ENCODE measurements around the gene CC2D2B.
"Not testable (repeated sequence)": the region's sequence is repeated elsewhere in the genome, so short reads cannot be mapped to it uniquely, and the experiment has no call there.

CC2D2B gene

GRCh38 chr10:95906677-95907455 is 909 bp upstream of the CC2D2B start:
- peak overlapping the region; percentile 88 for H3K27ac ChIP-seq (ENCODE audit: low read length)
- no peaks in the 10 kb centered on the region for H3K4me1 ChIP-seq (ENCODE audit: control insufficient read depth, insufficient read depth, low read length)
- H3K9ac ChIP-seq (ENCODE audit: low read length in 2 of 2), result peak overlapping the region; percentile 52 to 81
- H3K9me3 ChIP-seq (ENCODE audit: control insufficient read depth in 2 of 2, low read length in 2 of 2), result no peaks in the 10 kb centered on the region
- no peaks in the 10 kb centered on the region for H3K27me3 ChIP-seq (ENCODE audit: control insufficient read depth in 1 of 2, insufficient read depth in 2 of 2, low read length in 2 of 2)
- H3K4me3 ChIP-seq (ENCODE audit: low read length in 2 of 2), result peak overlapping the region; percentile 80 to 88
- H3K36me3 ChIP-seq (ENCODE audit: control insufficient read depth in 2 of 2, insufficient read depth in 2 of 2, low read length in 2 of 2), result peaks cover 2 to 4% of the 10 kb centered on the region in 2 donors

GRCh38 chr10:95908450-95908849 is 675 bp downstream of the CC2D2B start:
- Histone ChIP-seq H3K27ac (ENCODE audit: low read length) (peak overlapping the region; percentile 88), H3K9me3 (ENCODE audit: control insufficient read depth in 2 of 2, low read length in 2 of 2) (no peaks in the 10 kb centered on the region), H3K9ac (ENCODE audit: low read length in 2 of 2) (no peak overlapping the region), H3K4me1 (ENCODE audit: control insufficient read depth, insufficient read depth, low read length) (no peaks in the 10 kb centered on the region), H3K27me3 (ENCODE audit: control insufficient read depth in 1 of 2, insufficient read depth in 2 of 2, low read length in 2 of 2) (no peaks in the 10 kb centered on the region), H3K4me3 (ENCODE audit: low read length in 2 of 2) (peak overlapping the region; percentile 80 to 88), H3K36me3 (ENCODE audit: control insufficient read depth in 2 of 2, insufficient read depth in 2 of 2, low read length in 2 of 2) (peaks cover 0 to 4% of the 10 kb centered on the region in 2 donors)

- H3K4me1 ChIP-seq (ENCODE audit: control insufficient read depth, insufficient read depth, low read length), result no peaks in the 10 kb centered on the region
- no peaks in the 10 kb centered on the region for H3K27me3 ChIP-seq (ENCODE audit: control insufficient read depth in 1 of 2, insufficient read depth in 2 of 2, low read length in 2 of 2)
- no peak overlapping the region for H3K9ac ChIP-seq (ENCODE audit: low read length in 2 of 2)
- H3K27ac ChIP-seq (ENCODE audit: low read length), result no peak overlapping the region
- no peaks in the 10 kb centered on the region for H3K9me3 ChIP-seq (ENCODE audit: control insufficient read depth in 2 of 2, low read length in 2 of 2)
- H3K36me3 ChIP-seq (ENCODE audit: control insufficient read depth in 2 of 2, insufficient read depth in 2 of 2, low read length in 2 of 2), result no peaks in the 10 kb centered on the region
- H3K4me3 ChIP-seq (ENCODE audit: low read length in 2 of 2), result no peak overlapping the region
These were observed 1.8 kb downstream of the CC2D2B start for GRCh38 chr10:95909561-95909960.

- not testable (repeated sequence) for H3K36me3 ChIP-seq (ENCODE audit: control insufficient read depth in 2 of 2, insufficient read depth in 2 of 2, low read length in 2 of 2); H3K9me3 ChIP-seq (ENCODE audit: control insufficient read depth in 2 of 2, low read length in 2 of 2); H3K4me3 ChIP-seq (ENCODE audit: low read length in 2 of 2); H3K27me3 ChIP-seq (ENCODE audit: control insufficient read depth in 1 of 2, insufficient read depth in 2 of 2, low read length in 2 of 2); H3K4me1 ChIP-seq (ENCODE audit: control insufficient read depth, insufficient read depth, low read length); H3K27ac ChIP-seq (ENCODE audit: low read length); H3K9ac ChIP-seq (ENCODE audit: low read length in 2 of 2)
These were observed 8.3 kb downstream of the CC2D2B start for GRCh38 chr10:95916039-95916438.

GRCh38 chr10:95920798-95921426 is 13.1 kb downstream of the CC2D2B start:
- Histone ChIP-seq H3K9ac (ENCODE audit: low read length in 2 of 2) (no peak overlapping the region), H3K4me3 (ENCODE audit: low read length in 2 of 2) (no peak overlapping the region), H3K4me1 (ENCODE audit: control insufficient read depth, insufficient read depth, low read length) (no peaks in the 10 kb centered on the region), H3K27ac (ENCODE audit: low read length) (no peak overlapping the region), H3K27me3 (ENCODE audit: control insufficient read depth in 1 of 2, insufficient read depth in 2 of 2, low read length in 2 of 2) (no peaks in the 10 kb centered on the region), H3K9me3 (ENCODE audit: control insufficient read depth in 2 of 2, low read length in 2 of 2) (no peaks in the 10 kb centered on the region), H3K36me3 (ENCODE audit: control insufficient read depth in 2 of 2, insufficient read depth in 2 of 2, low read length in 2 of 2) (no peaks in the 10 kb centered on the region)

GRCh38 chr10:95925033-95925432 is 17.3 kb downstream of the CC2D2B start:
- Histone ChIP-seq H3K27ac (ENCODE audit: low read length) (no peak overlapping the region), H3K9ac (ENCODE audit: low read length in 2 of 2) (no peak overlapping the region), H3K27me3 (ENCODE audit: control insufficient read depth in 1 of 2, insufficient read depth in 2 of 2, low read length in 2 of 2) (no peaks in the 10 kb centered on the region), H3K36me3 (ENCODE audit: control insufficient read depth in 2 of 2, insufficient read depth in 2 of 2, low read length in 2 of 2) (no peaks in the 10 kb centered on the region), H3K4me3 (ENCODE audit: low read length in 2 of 2) (no peak overlapping the region), H3K9me3 (ENCODE audit: control insufficient read depth in 2 of 2, low read length in 2 of 2) (no peaks in the 10 kb centered on the region), H3K4me1 (ENCODE audit: control insufficient read depth, insufficient read depth, low read length) (no peaks in the 10 kb centered on the region)

- H3K9ac ChIP-seq (ENCODE audit: low read length in 2 of 2), result no peak overlapping the region
- no peaks in the 10 kb centered on the region for H3K9me3 ChIP-seq (ENCODE audit: control insufficient read depth in 2 of 2, low read length in 2 of 2)
- no peak overlapping the region for H3K4me3 ChIP-seq (ENCODE audit: low read length in 2 of 2)
These were observed 27.7 kb downstream of the CC2D2B start for GRCh38 chr10:95935429-95935828.

GRCh38 chr10:95941115-95941514 is 33.3 kb downstream of the CC2D2B start:
- H3K4me3 ChIP-seq (ENCODE audit: low read length in 2 of 2), result no peak overlapping the region

More at GRCh38 chr10:95935429-95935828, 27.7 kb downstream of the CC2D2B start:
- Histone ChIP-seq H3K27me3 (ENCODE audit: control insufficient read depth in 1 of 2, insufficient read depth in 2 of 2, low read length in 2 of 2) (no peaks in the 10 kb centered on the region), H3K36me3 (ENCODE audit: control insufficient read depth in 2 of 2, insufficient read depth in 2 of 2, low read length in 2 of 2) (no peaks in the 10 kb centered on the region), H3K27ac (ENCODE audit: low read length) (no peak overlapping the region), H3K4me1 (ENCODE audit: control insufficient read depth, insufficient read depth, low read length) (no peaks in the 10 kb centered on the region)

GRCh38 chr10:95963202-95963990 is 55.6 kb downstream of the CC2D2B start:
- Histone ChIP-seq H3K36me3 (ENCODE audit: control insufficient read depth in 2 of 2, insufficient read depth in 2 of 2, low read length in 2 of 2) (no peaks in the 10 kb centered on the region), H3K4me3 (ENCODE audit: low read length in 2 of 2) (no peak overlapping the region), H3K4me1 (ENCODE audit: control insufficient read depth, insufficient read depth, low read length) (no peaks in the 10 kb centered on the region), H3K27ac (ENCODE audit: low read length) (no peak overlapping the region), H3K27me3 (ENCODE audit: control insufficient read depth in 1 of 2, insufficient read depth in 2 of 2, low read length in 2 of 2) (no peaks in the 10 kb centered on the region), H3K9ac (ENCODE audit: low read length in 2 of 2) (no peak overlapping the region), H3K9me3 (ENCODE audit: control insufficient read depth in 2 of 2, low read length in 2 of 2) (peaks cover 0 to 8% of the 10 kb centered on the region in 2 donors)

More at GRCh38 chr10:95941115-95941514, 33.3 kb downstream of the CC2D2B start:
- Histone ChIP-seq H3K4me1 (ENCODE audit: control insufficient read depth, insufficient read depth, low read length) (no peaks in the 10 kb centered on the region), H3K27me3 (ENCODE audit: control insufficient read depth in 1 of 2, insufficient read depth in 2 of 2, low read length in 2 of 2) (no peaks in the 10 kb centered on the region), H3K36me3 (ENCODE audit: control insufficient read depth in 2 of 2, insufficient read depth in 2 of 2, low read length in 2 of 2) (no peaks in the 10 kb centered on the region), H3K9me3 (ENCODE audit: control insufficient read depth in 2 of 2, low read length in 2 of 2) (peaks cover 0 to 4% of the 10 kb centered on the region in 2 donors), H3K27ac (ENCODE audit: low read length) (no peak overlapping the region), H3K9ac (ENCODE audit: low read length in 2 of 2) (no peak overlapping the region)

GRCh38 chr10:95963991-95964389 is 56.2 kb downstream of the CC2D2B start:
- H3K27me3 ChIP-seq (ENCODE audit: control insufficient read depth in 1 of 2, insufficient read depth in 2 of 2, low read length in 2 of 2), result no peaks in the 10 kb centered on the region
- no peak overlapping the region for H3K27ac ChIP-seq (ENCODE audit: low read length)
- H3K4me1 ChIP-seq (ENCODE audit: control insufficient read depth, insufficient read depth, low read length), result no peaks in the 10 kb centered on the region
- no peak overlapping the region for H3K4me3 ChIP-seq (ENCODE audit: low read length in 2 of 2)
- peaks cover 0 to 7% of the 10 kb centered on the region in 2 donors for H3K9me3 ChIP-seq (ENCODE audit: control insufficient read depth in 2 of 2, low read length in 2 of 2)
- no peaks in the 10 kb centered on the region for H3K36me3 ChIP-seq (ENCODE audit: control insufficient read depth in 2 of 2, insufficient read depth in 2 of 2, low read length in 2 of 2)
- no peak overlapping the region for H3K9ac ChIP-seq (ENCODE audit: low read length in 2 of 2)
